ENCODE data around the gene MEAK7.

Gene MEAK7

GRCh38 chr16:84507011-84507982 lies 2.8 kb upstream of the MEAK7 start:
- DNase-seq (ENCODE audit: low spot score), result no peak
- Histone ChIP-seq H2AFZ (ENCODE audit: low read length) (no peak overlapping the region), H3K9ac (ENCODE audit: low read depth, low read length, poor library complexity) (no peak overlapping the region), H2BK120ac (ENCODE audit: low read depth, low read length) (no peak overlapping the region), H3K4me3 (ENCODE audit: low read length in 2 of 2) (no peak overlapping the region), H4K8ac (ENCODE audit: low read depth, low read length) (no peak overlapping the region), H2BK15ac (ENCODE audit: low read length) (peak overlapping the region; percentile 74), H3K79me1 (ENCODE audit: low read depth, low read length) (peaks cover 5% of the 10 kb centered on the region), H2BK12ac (ENCODE audit: low read length) (peak overlapping the region; percentile 60), H4K91ac (ENCODE audit: low read depth, low read length, poor library complexity) (no peak overlapping the region), H3K14ac (ENCODE audit: low read length) (no peak overlapping the region), H2BK5ac (ENCODE audit: low read length) (no peak overlapping the region), H3K4ac (ENCODE audit: low read length) (no peak overlapping the region), H3K36me3 (replicated peaks in 1 of 2; ENCODE audit: control insufficient read depth in 2 of 2, insufficient read depth in 2 of 2, low read length in 2 of 2) (peaks cover 2% of the 10 kb centered on the region in 2 donors), H3K27ac (replicated peaks; ENCODE audit: low read length) (no peak overlapping the region), H2AK5ac (ENCODE audit: low read depth, low read length) (no peak overlapping the region), H3K9me3 (replicated peaks in 1 of 2; ENCODE audit: control insufficient read depth in 2 of 2, insufficient read depth in 1 of 2, low read depth in 1 of 2, low read length in 2 of 2) (no peaks in the 10 kb centered on the region), H3K23ac (ENCODE audit: low read depth, low read length, poor library complexity) (peak overlapping the region; percentile 66), H3K4me1 (ENCODE audit: control insufficient read depth in 2 of 2, insufficient read depth in 1 of 2, low read depth in 1 of 2, low read length in 2 of 2) (peaks cover 17 to 39% of the 10 kb centered on the region in 2 donors), H3K27me3 (ENCODE audit: control insufficient read depth in 3 of 3, insufficient read depth in 3 of 3, low read depth in 1 of 3, low read length in 3 of 3) (no peaks in the 10 kb centered on the region), H3K4me2 (ENCODE audit: insufficient read depth, low read length, poor library complexity, severe bottlenecking) (no peak overlapping the region), H3K18ac (ENCODE audit: low read length) (peak overlapping the region; percentile 20)
- WGBS, 2 donors (ENCODE audit: extremely low coverage in 2 of 2, insufficient read length in 2 of 2, insufficient replicate concordance in 1 of 2), result no CpG with 5 or more reads among the region's 27 CpGs

DNA sequence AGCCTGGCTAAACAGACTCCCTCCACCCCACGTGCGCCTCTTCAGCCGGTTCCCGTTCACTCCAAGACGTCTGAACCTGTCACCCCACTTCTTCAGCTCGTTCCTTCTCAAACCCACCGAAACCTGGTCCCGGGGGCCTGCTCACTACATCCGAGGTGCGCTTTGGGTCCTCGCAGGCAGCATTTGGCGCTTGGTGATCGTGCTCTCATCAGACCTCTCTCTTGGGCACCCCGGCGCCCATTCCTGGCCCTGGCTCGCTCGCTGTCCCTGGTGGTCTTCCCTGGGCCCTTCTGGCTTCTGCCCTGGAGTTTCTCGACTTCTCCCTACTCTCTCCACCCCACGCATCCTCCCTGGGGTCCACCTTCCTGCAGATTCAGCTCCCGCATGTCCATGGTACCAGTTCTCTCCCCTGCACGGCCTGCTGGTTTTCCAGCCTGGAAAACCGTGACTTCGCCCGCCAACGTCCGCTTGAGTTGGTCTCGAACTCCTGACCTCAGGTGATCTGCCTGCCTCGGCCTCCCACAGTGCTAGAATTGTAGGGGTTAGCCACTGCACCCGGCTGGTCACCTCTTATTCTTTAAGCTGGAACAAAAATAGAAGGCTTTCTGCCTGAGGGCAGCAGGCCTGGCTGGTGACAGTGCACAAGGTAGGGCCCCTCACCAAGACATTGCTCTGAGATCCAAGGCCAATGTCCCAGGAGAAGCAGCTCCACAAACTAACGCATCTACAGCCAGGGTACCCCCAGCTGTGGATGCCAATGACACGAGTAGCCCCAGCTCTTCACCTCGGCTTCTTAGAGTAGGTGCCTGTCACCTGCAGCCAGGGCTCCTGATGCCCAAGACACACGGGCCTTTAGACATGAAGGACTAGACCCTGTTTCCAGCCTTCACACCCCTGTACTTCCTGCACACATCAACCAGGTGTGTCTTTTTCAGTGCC lies 1.1 kb upstream of the MEAK7 start:
- Histone ChIP-seq H3K79me1 (ENCODE audit: low read depth, low read length) (peaks cover 8% of the 10 kb centered on the region), H4K91ac (ENCODE audit: low read depth, low read length, poor library complexity) (no peak overlapping the region), H3K4me2 (ENCODE audit: insufficient read depth, low read length, poor library complexity, severe bottlenecking) (peak overlapping the region; percentile 71), H2AK5ac (ENCODE audit: low read depth, low read length) (peak overlapping the region; percentile 99), H3K36me3 (replicated peaks in 1 of 2; ENCODE audit: control insufficient read depth in 2 of 2, insufficient read depth in 2 of 2, low read length in 2 of 2) (peaks cover 5 to 9% of the 10 kb centered on the region in 2 donors), H3K4me3 (ENCODE audit: low read length in 2 of 2) (peak overlapping the region; percentile 75 to 95), H3K4me1 (ENCODE audit: control insufficient read depth in 2 of 2, insufficient read depth in 1 of 2, low read depth in 1 of 2, low read length in 2 of 2) (peaks cover 13 to 30% of the 10 kb centered on the region in 2 donors), H3K9ac (ENCODE audit: low read depth, low read length, poor library complexity) (peak overlapping the region; percentile 95), H2BK120ac (ENCODE audit: low read depth, low read length) (peak overlapping the region; percentile 94), H3K18ac (ENCODE audit: low read length) (peak overlapping the region; percentile 99), H3K23ac (ENCODE audit: low read depth, low read length, poor library complexity) (peak overlapping the region; percentile 21), H3K27me3 (ENCODE audit: control insufficient read depth in 3 of 3, insufficient read depth in 3 of 3, low read depth in 1 of 3, low read length in 3 of 3) (no peaks in the 10 kb centered on the region), H2BK5ac (ENCODE audit: low read length) (peak overlapping the region; percentile 82), H2BK12ac (ENCODE audit: low read length) (peak overlapping the region; percentile 58), H4K8ac (ENCODE audit: low read depth, low read length) (peak overlapping the region; percentile 86), H2BK15ac (ENCODE audit: low read length) (peak overlapping the region; percentile 99), H3K27ac (replicated peaks; ENCODE audit: low read length) (peak overlapping the region; percentile 12), H3K14ac (ENCODE audit: low read length) (peak overlapping the region; percentile 98), H3K9me3 (replicated peaks in 1 of 2; ENCODE audit: control insufficient read depth in 2 of 2, insufficient read depth in 1 of 2, low read depth in 1 of 2, low read length in 2 of 2) (no peaks in the 10 kb centered on the region), H3K4ac (ENCODE audit: low read length) (peak overlapping the region; percentile 89), H2AFZ (ENCODE audit: low read length) (peak overlapping the region; percentile 98)
- no CpG with 5 or more reads among the region's 33 CpGs for WGBS, 2 donors (ENCODE audit: extremely low coverage in 2 of 2, insufficient read length in 2 of 2, insufficient replicate concordance in 1 of 2)
- no peak for DNase-seq (ENCODE audit: low spot score)

GRCh38 chr16:84503751-84504395 lies 586 bp downstream of the MEAK7 start:
- Histone ChIP-seq H3K79me1 (ENCODE audit: low read depth, low read length) (peaks cover 9% of the 10 kb centered on the region), H3K14ac (ENCODE audit: low read length) (peak overlapping the region; percentile 75)

More at GRCh38 chr16:84503751-84504395, 586 bp downstream of the MEAK7 start:
- Histone ChIP-seq H3K9me3 (replicated peaks in 1 of 2; ENCODE audit: control insufficient read depth in 2 of 2, insufficient read depth in 1 of 2, low read depth in 1 of 2, low read length in 2 of 2) (no peaks in the 10 kb centered on the region), H3K27ac (replicated peaks; ENCODE audit: low read length) (no peak overlapping the region), H3K4me1 (ENCODE audit: control insufficient read depth in 2 of 2, insufficient read depth in 1 of 2, low read depth in 1 of 2, low read length in 2 of 2) (peaks cover 13 to 20% of the 10 kb centered on the region in 2 donors), H2BK12ac (ENCODE audit: low read length) (peak overlapping the region; percentile 7), H2BK5ac (ENCODE audit: low read length) (no peak overlapping the region), H4K91ac (ENCODE audit: low read depth, low read length, poor library complexity) (no peak overlapping the region), H2AFZ (ENCODE audit: low read length) (peak overlapping the region; percentile 98), H3K23ac (ENCODE audit: low read depth, low read length, poor library complexity) (no peak overlapping the region), H2BK120ac (ENCODE audit: low read depth, low read length) (no peak overlapping the region), H3K27me3 (ENCODE audit: control insufficient read depth in 3 of 3, insufficient read depth in 3 of 3, low read depth in 1 of 3, low read length in 3 of 3) (no peaks in the 10 kb centered on the region), H2AK5ac (ENCODE audit: low read depth, low read length) (peak overlapping the region; percentile 20), H3K18ac (ENCODE audit: low read length) (no peak overlapping the region), H3K4me3 (ENCODE audit: low read length in 2 of 2) (peak overlapping the region; percentile 95 to 98), H4K8ac (ENCODE audit: low read depth, low read length) (no peak overlapping the region), H3K9ac (ENCODE audit: low read depth, low read length, poor library complexity) (peak overlapping the region; percentile 71), H3K4me2 (ENCODE audit: insufficient read depth, low read length, poor library complexity, severe bottlenecking) (peak overlapping the region; percentile 68), H3K4ac (ENCODE audit: low read length) (no peak overlapping the region), H2BK15ac (ENCODE audit: low read length) (peak overlapping the region; percentile 99), H3K36me3 (replicated peaks in 1 of 2; ENCODE audit: control insufficient read depth in 2 of 2, insufficient read depth in 2 of 2, low read length in 2 of 2) (peaks cover 5 to 18% of the 10 kb centered on the region in 2 donors)
- DNase-seq (ENCODE audit: low spot score), result no peak
- no CpG with 5 or more reads among the region's 13 CpGs for WGBS, 2 donors (ENCODE audit: extremely low coverage in 2 of 2, insufficient read length in 2 of 2, insufficient replicate concordance in 1 of 2)

Measured in neuronal stem cell (in vitro differentiated cells).